Measurements from ENCODE around the gene FAM234A.

- TF ChIP-seq CTCF (IDR thresholded peaks at IDR 0.05) (no peak), TCF7L2 (IDR thresholded peaks at IDR 0.05; ENCODE audit: low read depth, low read length) (no peak)
- TF ChIP-seq, protein P1, sequence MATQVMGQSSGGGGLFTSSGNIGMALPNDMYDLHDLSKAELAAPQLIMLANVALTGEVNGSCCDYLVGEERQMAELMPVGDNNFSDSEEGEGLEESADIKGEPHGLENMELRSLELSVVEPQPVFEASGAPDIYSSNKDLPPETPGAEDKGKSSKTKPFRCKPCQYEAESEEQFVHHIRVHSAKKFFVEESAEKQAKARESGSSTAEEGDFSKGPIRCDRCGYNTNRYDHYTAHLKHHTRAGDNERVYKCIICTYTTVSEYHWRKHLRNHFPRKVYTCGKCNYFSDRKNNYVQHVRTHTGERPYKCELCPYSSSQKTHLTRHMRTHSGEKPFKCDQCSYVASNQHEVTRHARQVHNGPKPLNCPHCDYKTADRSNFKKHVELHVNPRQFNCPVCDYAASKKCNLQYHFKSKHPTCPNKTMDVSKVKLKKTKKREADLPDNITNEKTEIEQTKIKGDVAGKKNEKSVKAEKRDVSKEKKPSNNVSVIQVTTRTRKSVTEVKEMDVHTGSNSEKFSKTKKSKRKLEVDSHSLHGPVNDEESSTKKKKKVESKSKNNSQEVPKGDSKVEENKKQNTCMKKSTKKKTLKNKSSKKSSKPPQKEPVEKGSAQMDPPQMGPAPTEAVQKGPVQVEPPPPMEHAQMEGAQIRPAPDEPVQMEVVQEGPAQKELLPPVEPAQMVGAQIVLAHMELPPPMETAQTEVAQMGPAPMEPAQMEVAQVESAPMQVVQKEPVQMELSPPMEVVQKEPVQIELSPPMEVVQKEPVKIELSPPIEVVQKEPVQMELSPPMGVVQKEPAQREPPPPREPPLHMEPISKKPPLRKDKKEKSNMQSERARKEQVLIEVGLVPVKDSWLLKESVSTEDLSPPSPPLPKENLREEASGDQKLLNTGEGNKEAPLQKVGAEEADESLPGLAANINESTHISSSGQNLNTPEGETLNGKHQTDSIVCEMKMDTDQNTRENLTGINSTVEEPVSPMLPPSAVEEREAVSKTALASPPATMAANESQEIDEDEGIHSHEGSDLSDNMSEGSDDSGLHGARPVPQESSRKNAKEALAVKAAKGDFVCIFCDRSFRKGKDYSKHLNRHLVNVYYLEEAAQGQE (IDR thresholded peaks at IDR 0.05; ENCODE audit: insufficient read depth in 1 of 2, low read depth in 2 of 2, low read length in 1 of 2), result no peak
Measured at GRCh38 chr16:255183-255582, 20.6 kb downstream of the FAM234A start.
